ENCODE results near the gene GMDS. TPM values are rescaled to one million over a fixed set of nuclear protein-coding genes. Genes with fewer than 3 reads are reported as not detected.
A peak's percentile ranks its signal among the peaks of the same experiment; 100 is the strongest.

Gene GMDS
- total RNA-seq, 1 donor, result 23.2 TPM

GRCh38 chr6:1812034-1812433 lies 433.4 kb downstream of the GMDS start:
- Histone ChIP-seq H3K4me1 (ENCODE audit: insufficient read depth, low read length) (peaks cover 6% of the 10 kb centered on the region), H2AFZ (ENCODE audit: low read length) (no peak overlapping the region), H3K4me3 (ENCODE audit: insufficient read depth, low read length) (no peak overlapping the region), H3K27ac (ENCODE audit: low read depth, low read length) (no peak overlapping the region), H3K27me3 (ENCODE audit: insufficient read depth, low read length) (no peaks in the 10 kb centered on the region), H3K9me3 (ENCODE audit: low read depth, low read length) (no peaks in the 10 kb centered on the region), H4K20me1 (ENCODE audit: insufficient read depth, low read length) (no peaks in the 10 kb centered on the region), H3K4me2 (ENCODE audit: insufficient read depth, low read length) (no peak overlapping the region), H3K36me3 (ENCODE audit: insufficient read depth, low read length) (no peaks in the 10 kb centered on the region), H3K79me2 (ENCODE audit: insufficient read depth, low read length) (no peaks in the 10 kb centered on the region)
- DNase-seq (ENCODE audit: insufficient read length, low spot score, missing footprints), result peak; percentile 23
- TF ChIP-seq, protein P1, sequence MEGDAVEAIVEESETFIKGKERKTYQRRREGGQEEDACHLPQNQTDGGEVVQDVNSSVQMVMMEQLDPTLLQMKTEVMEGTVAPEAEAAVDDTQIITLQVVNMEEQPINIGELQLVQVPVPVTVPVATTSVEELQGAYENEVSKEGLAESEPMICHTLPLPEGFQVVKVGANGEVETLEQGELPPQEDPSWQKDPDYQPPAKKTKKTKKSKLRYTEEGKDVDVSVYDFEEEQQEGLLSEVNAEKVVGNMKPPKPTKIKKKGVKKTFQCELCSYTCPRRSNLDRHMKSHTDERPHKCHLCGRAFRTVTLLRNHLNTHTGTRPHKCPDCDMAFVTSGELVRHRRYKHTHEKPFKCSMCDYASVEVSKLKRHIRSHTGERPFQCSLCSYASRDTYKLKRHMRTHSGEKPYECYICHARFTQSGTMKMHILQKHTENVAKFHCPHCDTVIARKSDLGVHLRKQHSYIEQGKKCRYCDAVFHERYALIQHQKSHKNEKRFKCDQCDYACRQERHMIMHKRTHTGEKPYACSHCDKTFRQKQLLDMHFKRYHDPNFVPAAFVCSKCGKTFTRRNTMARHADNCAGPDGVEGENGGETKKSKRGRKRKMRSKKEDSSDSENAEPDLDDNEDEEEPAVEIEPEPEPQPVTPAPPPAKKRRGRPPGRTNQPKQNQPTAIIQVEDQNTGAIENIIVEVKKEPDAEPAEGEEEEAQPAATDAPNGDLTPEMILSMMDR (IDR thresholded peaks at IDR 0.05; ENCODE audit: extremely low read depth, low read depth, low read length), result no peak

GRCh38 chr6:1810880-1811279 lies 434.5 kb downstream of the GMDS start:
- no peak overlapping the region for H3K4me2 ChIP-seq (ENCODE audit: insufficient read depth, low read length)
- no peak overlapping the region for H3K4me3 ChIP-seq (ENCODE audit: insufficient read depth, low read length)
- no peaks in the 10 kb centered on the region for H3K36me3 ChIP-seq (ENCODE audit: insufficient read depth, low read length)
- TF ChIP-seq, protein P1 (IDR thresholded peaks at IDR 0.05; ENCODE audit: extremely low read depth, low read depth, low read length), result no peak
- no peaks in the 10 kb centered on the region for H3K27me3 ChIP-seq (ENCODE audit: insufficient read depth, low read length)
- DNase-seq (ENCODE audit: insufficient read length, low spot score, missing footprints), result peak; percentile 59
- H3K27ac ChIP-seq (ENCODE audit: low read depth, low read length), result no peak overlapping the region
- peaks cover 3% of the 10 kb centered on the region for H3K4me1 ChIP-seq (ENCODE audit: insufficient read depth, low read length)
- no peak overlapping the region for H2AFZ ChIP-seq (ENCODE audit: low read length)
- no peaks in the 10 kb centered on the region for H3K79me2 ChIP-seq (ENCODE audit: insufficient read depth, low read length)
- H3K9me3 ChIP-seq (ENCODE audit: low read depth, low read length), result no peaks in the 10 kb centered on the region
- H4K20me1 ChIP-seq (ENCODE audit: insufficient read depth, low read length), result no peaks in the 10 kb centered on the region

GRCh38 chr6:1809291-1809988 lies 436.0 kb downstream of the GMDS start:
- H3K9me3 ChIP-seq (ENCODE audit: low read depth, low read length), result no peaks in the 10 kb centered on the region
- H3K79me2 ChIP-seq (ENCODE audit: insufficient read depth, low read length), result no peaks in the 10 kb centered on the region
- no peak overlapping the region for H2AFZ ChIP-seq (ENCODE audit: low read length)
- no peaks in the 10 kb centered on the region for H4K20me1 ChIP-seq (ENCODE audit: insufficient read depth, low read length)
- H3K4me3 ChIP-seq (ENCODE audit: insufficient read depth, low read length), result no peak overlapping the region
- H3K4me1 ChIP-seq (ENCODE audit: insufficient read depth, low read length), result peaks cover 3% of the 10 kb centered on the region
- TF ChIP-seq, protein P1 (IDR thresholded peaks at IDR 0.05; ENCODE audit: extremely low read depth, low read depth, low read length), result no peak
- H3K4me2 ChIP-seq (ENCODE audit: insufficient read depth, low read length), result no peak overlapping the region
- no peaks in the 10 kb centered on the region for H3K27me3 ChIP-seq (ENCODE audit: insufficient read depth, low read length)
- DNase-seq (ENCODE audit: insufficient read length, low spot score, missing footprints), result no peak
- H3K36me3 ChIP-seq (ENCODE audit: insufficient read depth, low read length), result no peaks in the 10 kb centered on the region
- no peak overlapping the region for H3K27ac ChIP-seq (ENCODE audit: low read depth, low read length)

DNA sequence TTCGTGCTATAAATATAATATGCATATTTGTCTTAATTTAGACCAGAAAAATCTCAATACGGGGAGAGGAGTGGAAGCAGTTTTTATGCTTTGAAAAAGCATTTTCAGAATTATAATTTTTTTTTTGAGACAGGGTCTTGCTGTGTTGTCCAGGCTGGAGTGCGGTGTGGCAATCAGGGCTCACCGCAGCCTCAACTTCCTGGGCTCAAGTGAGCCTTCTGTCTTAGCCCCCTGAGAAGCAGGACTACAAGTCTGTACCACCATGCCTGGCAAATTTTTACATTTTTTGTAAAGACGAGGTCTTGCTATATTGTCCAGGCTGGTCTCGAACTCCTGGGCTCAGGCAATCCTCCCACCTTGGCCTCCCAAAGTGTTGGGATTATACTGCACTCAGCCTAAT lies 438.5 kb downstream of the GMDS start:
- Histone ChIP-seq H3K4me1 (ENCODE audit: insufficient read depth, low read length) (peaks cover 5% of the 10 kb centered on the region), H4K20me1 (ENCODE audit: insufficient read depth, low read length) (no peaks in the 10 kb centered on the region), H3K27me3 (ENCODE audit: insufficient read depth, low read length) (no peaks in the 10 kb centered on the region), H2AFZ (ENCODE audit: low read length) (no peak overlapping the region), H3K4me2 (ENCODE audit: insufficient read depth, low read length) (no peak overlapping the region), H3K79me2 (ENCODE audit: insufficient read depth, low read length) (no peaks in the 10 kb centered on the region), H3K27ac (ENCODE audit: low read depth, low read length) (no peak overlapping the region), H3K4me3 (ENCODE audit: insufficient read depth, low read length) (no peak overlapping the region), H3K36me3 (ENCODE audit: insufficient read depth, low read length) (no peaks in the 10 kb centered on the region), H3K9me3 (ENCODE audit: low read depth, low read length) (no peaks in the 10 kb centered on the region)
- DNase-seq (ENCODE audit: insufficient read length, low spot score, missing footprints), result no peak
- TF ChIP-seq, protein P1 (IDR thresholded peaks at IDR 0.05; ENCODE audit: extremely low read depth, low read depth, low read length), result no peak
